ENCODE data around the gene RFTN1.

The RFTN1 gene

GRCh38 chr3:16419640-16420241, 93.8 kb downstream of the RFTN1 start:
- H3K27ac ChIP-seq (ENCODE audit: insufficient read depth in 1 of 2, low read depth in 1 of 2, low read length in 2 of 2, poor library complexity in 1 of 2, severe bottlenecking in 2 of 2), result no peak overlapping the region
- DNase-seq, result no peak
- H3K27me3 ChIP-seq (replicated peaks in 2 of 5; ENCODE audit: control insufficient read depth in 4 of 5, insufficient read depth in 5 of 5, low read length in 4 of 5), result no peaks in the 10 kb centered on the region
- ChIA-PET CTCF (no interaction called here), POLR2A (no interaction called here)
- peaks cover 0 to 8% (median 2%) of the 10 kb centered on the region in 4 experiments for H3K4me1 ChIP-seq (ENCODE audit: control extremely low read depth in 1 of 4, control insufficient read depth in 4 of 4, insufficient read depth in 4 of 4, low read length in 3 of 4)
- 100% methylated on average over 2 of the region's 5 CpGs for WGBS (ENCODE audit: insufficient coverage)
- H3K9me3 ChIP-seq (ENCODE audit: control extremely low read depth in 1 of 5, control insufficient read depth in 4 of 5, insufficient read depth in 2 of 5, low read depth in 1 of 5, low read length in 4 of 5), result no peaks in the 10 kb centered on the region
- H3K4me3 ChIP-seq (ENCODE audit: control insufficient read depth in 1 of 7, extremely low read depth in 1 of 7, insufficient read depth in 4 of 7, low read depth in 2 of 7, low read length in 6 of 7), result no peak overlapping the region
- peaks cover 0 to under 1% (median 0%) of the 10 kb centered on the region in 4 experiments for H3K36me3 ChIP-seq (ENCODE audit: control insufficient read depth in 4 of 4, insufficient read depth in 4 of 4, low read length in 3 of 4)

GRCh38 chr3:16417945-16418739, 95.4 kb downstream of the RFTN1 start:
- no peak overlapping the region for H3K4me3 ChIP-seq (ENCODE audit: control insufficient read depth in 1 of 7, extremely low read depth in 1 of 7, insufficient read depth in 4 of 7, low read depth in 2 of 7, low read length in 6 of 7)
- DNase-seq, result no peak
- ChIA-PET CTCF (interaction anchor here (1.0 kb wide), 1 partner anchor 11 kb away, joined by 3 read pairs; no protein-coding TSS in a partner anchor), POLR2A (interaction anchor here (0.6 kb wide), 1 partner anchor 225 kb away, joined by 3 read pairs; no protein-coding TSS in a partner anchor)
- WGBS (ENCODE audit: insufficient coverage), result 100% methylated on average over 2 of the region's 5 CpGs
- H3K36me3 ChIP-seq (ENCODE audit: control insufficient read depth in 4 of 4, insufficient read depth in 4 of 4, low read length in 3 of 4), result peaks cover 0 to 4% (median 1%) of the 10 kb centered on the region in 4 experiments
- H3K4me1 ChIP-seq (ENCODE audit: control extremely low read depth in 1 of 4, control insufficient read depth in 4 of 4, insufficient read depth in 4 of 4, low read length in 3 of 4), result peaks cover 0 to 9% (median 2%) of the 10 kb centered on the region in 4 experiments
- H3K9me3 ChIP-seq (ENCODE audit: control extremely low read depth in 1 of 5, control insufficient read depth in 4 of 5, insufficient read depth in 2 of 5, low read depth in 1 of 5, low read length in 4 of 5), result no peaks in the 10 kb centered on the region
- H3K27ac ChIP-seq (ENCODE audit: insufficient read depth in 1 of 2, low read depth in 1 of 2, low read length in 2 of 2, poor library complexity in 1 of 2, severe bottlenecking in 2 of 2), result no peak overlapping the region
- no peaks in the 10 kb centered on the region for H3K27me3 ChIP-seq (replicated peaks in 2 of 5; ENCODE audit: control insufficient read depth in 4 of 5, insufficient read depth in 5 of 5, low read length in 4 of 5)

- CTCF ChIA-PET, result interaction anchor here (1.4 kb wide), 1 partner anchor 9 kb away, joined by 4 read pairs; no protein-coding TSS in a partner anchor
- H3K36me3 ChIP-seq (ENCODE audit: control insufficient read depth in 4 of 4, insufficient read depth in 4 of 4, low read length in 3 of 4), result peaks cover 0 to 6% (median 4%) of the 10 kb centered on the region in 4 experiments
- DNase-seq, result no peak
- POLR2A ChIA-PET, result interaction anchor here (0.6 kb wide), 1 partner anchor 103 kb away, joined by 4 read pairs; no protein-coding TSS in a partner anchor
- H3K4me3 ChIP-seq (ENCODE audit: control insufficient read depth in 1 of 7, extremely low read depth in 1 of 7, insufficient read depth in 4 of 7, low read depth in 2 of 7, low read length in 6 of 7), result no peak overlapping the region
- H3K27ac ChIP-seq (ENCODE audit: insufficient read depth in 1 of 2, low read depth in 1 of 2, low read length in 2 of 2, poor library complexity in 1 of 2, severe bottlenecking in 2 of 2), result no peak overlapping the region
- H3K9me3 ChIP-seq (ENCODE audit: control extremely low read depth in 1 of 5, control insufficient read depth in 4 of 5, insufficient read depth in 2 of 5, low read depth in 1 of 5, low read length in 4 of 5), result no peaks in the 10 kb centered on the region
- H3K27me3 ChIP-seq (replicated peaks in 2 of 5; ENCODE audit: control insufficient read depth in 4 of 5, insufficient read depth in 5 of 5, low read length in 4 of 5), result no peaks in the 10 kb centered on the region
- H3K4me1 ChIP-seq (ENCODE audit: control extremely low read depth in 1 of 4, control insufficient read depth in 4 of 4, insufficient read depth in 4 of 4, low read length in 3 of 4), result peaks cover 0 to 9% (median 3%) of the 10 kb centered on the region in 4 experiments
- WGBS (ENCODE audit: insufficient coverage), result 75% methylated on average over 1 of the region's 3 CpGs
These were observed 97.5 kb downstream of the RFTN1 start for GRCh38 chr3:16415911-16416476.

- no peaks in the 10 kb centered on the region for H3K27me3 ChIP-seq (replicated peaks in 2 of 5; ENCODE audit: control insufficient read depth in 4 of 5, insufficient read depth in 5 of 5, low read length in 4 of 5)
- H3K9me3 ChIP-seq (ENCODE audit: control extremely low read depth in 1 of 5, control insufficient read depth in 4 of 5, insufficient read depth in 2 of 5, low read depth in 1 of 5, low read length in 4 of 5), result no peaks in the 10 kb centered on the region
- peaks cover 0 to 9% (median 3%) of the 10 kb centered on the region in 4 experiments for H3K4me1 ChIP-seq (ENCODE audit: control extremely low read depth in 1 of 4, control insufficient read depth in 4 of 4, insufficient read depth in 4 of 4, low read length in 3 of 4)
- CTCF ChIA-PET, result interaction anchor here (0.9 kb wide), 1 partner anchor 67 kb away, joined by 3 read pairs; no protein-coding TSS in a partner anchor
- DNase-seq, result no peak
- H3K36me3 ChIP-seq (ENCODE audit: control insufficient read depth in 4 of 4, insufficient read depth in 4 of 4, low read length in 3 of 4), result peaks cover 0 to 18% (median 9%) of the 10 kb centered on the region in 4 experiments
- H3K27ac ChIP-seq (ENCODE audit: insufficient read depth in 1 of 2, low read depth in 1 of 2, low read length in 2 of 2, poor library complexity in 1 of 2, severe bottlenecking in 2 of 2), result no peak overlapping the region
- no peak overlapping the region for H3K4me3 ChIP-seq (ENCODE audit: control insufficient read depth in 1 of 7, extremely low read depth in 1 of 7, insufficient read depth in 4 of 7, low read depth in 2 of 7, low read length in 6 of 7)
- 100% methylated on average over 1 of the region's 2 CpGs for WGBS (ENCODE audit: insufficient coverage)
- POLR2A ChIA-PET, result interaction anchor here (1.0 kb wide), 1 partner anchor 28 kb away, joined by 3 read pairs; no protein-coding TSS in a partner anchor
These were observed 100.2 kb downstream of the RFTN1 start for GRCh38 chr3:16413321-16413720.

- Histone ChIP-seq H3K27me3 (replicated peaks in 2 of 5; ENCODE audit: control insufficient read depth in 4 of 5, insufficient read depth in 5 of 5, low read length in 4 of 5) (no peaks in the 10 kb centered on the region), H3K27ac (ENCODE audit: insufficient read depth in 1 of 2, low read depth in 1 of 2, low read length in 2 of 2, poor library complexity in 1 of 2, severe bottlenecking in 2 of 2) (no peak overlapping the region), H3K4me1 (ENCODE audit: control extremely low read depth in 1 of 4, control insufficient read depth in 4 of 4, insufficient read depth in 4 of 4, low read length in 3 of 4) (peaks cover 0 to 9% (median 3%) of the 10 kb centered on the region in 4 experiments), H3K36me3 (ENCODE audit: control insufficient read depth in 4 of 4, insufficient read depth in 4 of 4, low read length in 3 of 4) (peaks cover 0 to 23% (median 14%) of the 10 kb centered on the region in 4 experiments), H3K4me3 (ENCODE audit: control insufficient read depth in 1 of 7, extremely low read depth in 1 of 7, insufficient read depth in 4 of 7, low read depth in 2 of 7, low read length in 6 of 7) (no peak overlapping the region), H3K9me3 (ENCODE audit: control extremely low read depth in 1 of 5, control insufficient read depth in 4 of 5, insufficient read depth in 2 of 5, low read depth in 1 of 5, low read length in 4 of 5) (no peaks in the 10 kb centered on the region)
- DNase-seq, result no peak
- 100% methylated on average over 1 of the region's 1 CpG for WGBS (ENCODE audit: insufficient coverage)
- ChIA-PET POLR2A (interaction anchor here (1.0 kb wide), 1 partner anchor 27 kb away, joined by 3 read pairs; no protein-coding TSS in a partner anchor), CTCF (interaction anchor here (1.0 kb wide), 1 partner anchor 124 kb away, joined by 3 read pairs; no protein-coding TSS in a partner anchor)
These were observed 101.2 kb downstream of the RFTN1 start for GRCh38 chr3:16412192-16412800.

DNA sequence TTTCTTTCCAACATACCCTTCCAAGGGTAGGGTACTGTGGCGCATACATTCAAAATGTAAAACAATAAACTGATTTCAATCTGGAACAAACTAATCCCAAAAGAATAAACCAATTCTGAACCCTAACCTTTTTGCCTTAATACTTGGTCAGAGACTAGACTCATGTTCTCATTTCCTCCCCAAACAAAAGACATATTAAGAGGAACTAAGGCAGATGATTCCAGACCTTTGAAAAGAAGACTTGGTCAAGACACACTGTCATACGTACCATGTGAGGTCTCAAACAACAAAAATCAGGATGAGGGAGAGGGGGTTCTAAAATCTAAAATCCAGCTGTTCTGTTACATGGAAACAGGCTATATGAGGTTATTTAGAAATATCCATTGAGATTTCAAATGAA, 102.1 kb downstream of the RFTN1 start:
- peaks cover 2 to 26% (median 14%) of the 10 kb centered on the region in 4 experiments for H3K36me3 ChIP-seq (ENCODE audit: control insufficient read depth in 4 of 4, insufficient read depth in 4 of 4, low read length in 3 of 4)
- WGBS (ENCODE audit: insufficient coverage), result 100% methylated on average over 2 of the region's 2 CpGs
- no peaks in the 10 kb centered on the region for H3K27me3 ChIP-seq (replicated peaks in 2 of 5; ENCODE audit: control insufficient read depth in 4 of 5, insufficient read depth in 5 of 5, low read length in 4 of 5)
- ChIA-PET POLR2A (no interaction called here), CTCF (interaction anchor here (1.0 kb wide), 1 partner anchor 125 kb away, joined by 3 read pairs; no protein-coding TSS in a partner anchor)
- H3K9me3 ChIP-seq (ENCODE audit: control extremely low read depth in 1 of 5, control insufficient read depth in 4 of 5, insufficient read depth in 2 of 5, low read depth in 1 of 5, low read length in 4 of 5), result no peaks in the 10 kb centered on the region
- H3K4me1 ChIP-seq (ENCODE audit: control extremely low read depth in 1 of 4, control insufficient read depth in 4 of 4, insufficient read depth in 4 of 4, low read length in 3 of 4), result peaks cover 0 to 9% (median 3%) of the 10 kb centered on the region in 4 experiments
- no peak for DNase-seq
- no peak overlapping the region for H3K4me3 ChIP-seq (ENCODE audit: control insufficient read depth in 1 of 7, extremely low read depth in 1 of 7, insufficient read depth in 4 of 7, low read depth in 2 of 7, low read length in 6 of 7)
- no peak overlapping the region for H3K27ac ChIP-seq (ENCODE audit: insufficient read depth in 1 of 2, low read depth in 1 of 2, low read length in 2 of 2, poor library complexity in 1 of 2, severe bottlenecking in 2 of 2)
